ENCODE measurements around the gene PALLD. TPM values are rescaled to one million over a fixed set of nuclear protein-coding genes. Genes with fewer than 3 reads are reported as not detected.
A peak's percentile ranks its signal among the peaks of the same experiment; 100 is the strongest.

The PALLD gene
- total and polyA plus RNA-seq, 2 of the 8 experiments (the other 6 are each of a cell fraction or from before 2014, with no cell fraction given): 10.5 to 25.0 TPM

- no peak overlapping the region for H3K14ac ChIP-seq (ENCODE audit: insufficient read length)
- no peak overlapping the region for H3K9ac ChIP-seq (replicated peaks in 1 of 4; ENCODE audit: extremely low read depth in 1 of 4, low read depth in 3 of 4, low read length in 3 of 4)
- H3K56ac ChIP-seq (replicated peaks; ENCODE audit: insufficient read length, low read depth, low read length): no peak overlapping the region
- no peak for FAIRE-seq
- H4K5ac ChIP-seq (ENCODE audit: insufficient read length, low read depth, low read length): no peak overlapping the region
- H2AFZ ChIP-seq (ENCODE audit: low read length): no peak overlapping the region
- no peak overlapping the region for H2AK5ac ChIP-seq (ENCODE audit: low read depth, low read length)
- ChIA-PET POLR2A (ENCODE audit: partially characterized antibody) (no interaction called here), CTCF (ENCODE audit: partially characterized antibody) (interaction anchor here (0.6 to 0.9 kb wide), 2 partner anchors 30 to 126 kb away, joined by 3 read pairs; no protein-coding TSS in a partner anchor)
- H3K4me1 ChIP-seq (replicated peaks in 1 of 4; ENCODE audit: control insufficient read depth in 3 of 4, insufficient read depth in 4 of 4, low read length in 3 of 4): no peaks in the 10 kb centered on the region; a peak in 1 of 7 replicates
- H3K27ac ChIP-seq (ENCODE audit: low read depth, low read length): no peak overlapping the region
- DNase-seq (ENCODE audit: low read depth in 1 of 2, low spot score in 2 of 2): no peak
- no peak overlapping the region for H2BK15ac ChIP-seq (ENCODE audit: low read length)
- H4K20me1 ChIP-seq (replicated peaks in 1 of 2; ENCODE audit: control insufficient read depth in 1 of 2, insufficient read depth in 2 of 2, low read length in 2 of 2): peaks cover 0 to 4% of the 10 kb centered on the region in 2 experiments
- no peaks in the 10 kb centered on the region; the same call in 1 of the 2 replicates for H3K79me1 ChIP-seq (ENCODE audit: low read depth, low read length)
- H4K8ac ChIP-seq (ENCODE audit: extremely low read depth, insufficient read depth, low read length): peak overlapping the region; percentile 63
- no peak overlapping the region for H3K4ac ChIP-seq (replicated peaks; ENCODE audit: insufficient read length, low read depth, low read length)
- no peak overlapping the region for H2BK120ac ChIP-seq (replicated peaks; ENCODE audit: low read depth, low read length)
- H3K36me3 ChIP-seq (ENCODE audit: control insufficient read depth in 2 of 4, insufficient read depth in 4 of 4, low read length in 3 of 4): no peaks in the 10 kb centered on the region; a peak in 1 of 8 replicates
- no peak overlapping the region for H3K18ac ChIP-seq (ENCODE audit: extremely low read depth, low read length)
- H2BK20ac ChIP-seq (ENCODE audit: low read length): no peak overlapping the region
- H3K9me3 ChIP-seq (ENCODE audit: insufficient read depth in 2 of 2, low read depth in 1 of 2, low read length in 1 of 2): no peaks in the 10 kb centered on the region
- no peak overlapping the region for H3K4me3 ChIP-seq (ENCODE audit: extremely low read depth in 1 of 4, insufficient read depth in 2 of 4, low read depth in 3 of 4, low read length in 4 of 4)
- peaks cover 9% of the 10 kb centered on the region; the same call in 1 of the 2 replicates for H3K23me2 ChIP-seq (ENCODE audit: low read depth, low read length)
- 88% methylated on average over 11 of the region's 11 CpGs; no CpG with 5 or more reads in 1 of the 2 experiments for WGBS, 2 experiments (ENCODE audit: extremely low coverage in 1 of 2, insufficient coverage in 1 of 2, insufficient read length in 1 of 2, insufficient replicate concordance in 2 of 2, low coverage in 1 of 2, low lambda C conversion rate in 2 of 2, missing lambda C conversion rate in 1 of 2)
- no peak overlapping the region for H4K91ac ChIP-seq (replicated peaks; ENCODE audit: insufficient read length, low read length)
- H2BK5ac ChIP-seq (ENCODE audit: low read depth, low read length): no peak overlapping the region
- H3K23ac ChIP-seq (ENCODE audit: insufficient read length): no peak overlapping the region
- H3K4me2 ChIP-seq (ENCODE audit: insufficient read depth in 1 of 2, low read depth in 2 of 2, low read length in 2 of 2): no peak overlapping the region
- no peaks in the 10 kb centered on the region for H3K27me3 ChIP-seq (replicated peaks in 1 of 4; ENCODE audit: control insufficient read depth in 3 of 4, extremely low read depth in 1 of 4, insufficient read depth in 3 of 4, low read length in 3 of 4)
- no peaks in the 10 kb centered on the region for H3K79me2 ChIP-seq (ENCODE audit: control insufficient read depth in 1 of 2, insufficient read depth in 2 of 2, low read length in 2 of 2)
- no peak overlapping the region for H2BK12ac ChIP-seq (ENCODE audit: low read depth, low read length)
- TF ChIP-seq SUZ12 (IDR thresholded peaks at IDR 0.05; ENCODE audit: low read length): no peak
- no peak for TF ChIP-seq NRF1 (IDR thresholded peaks at IDR 0.05; ENCODE audit: low read depth, low read length)
- TF ChIP-seq HDAC6 (IDR thresholded peaks at IDR 0.05; ENCODE audit: low read depth, low read length): no peak
- no peak for TF ChIP-seq SP1 (IDR thresholded peaks at IDR 0.05; ENCODE audit: low read depth, low read length)
- TF ChIP-seq KDM1A (IDR thresholded peaks at IDR 0.05; ENCODE audit: borderline replicate concordance, low read length): no peak
- TF ChIP-seq SRF (IDR thresholded peaks at IDR 0.05; ENCODE audit: low read depth, low read length): no peak
- no peak for TF ChIP-seq BRCA1 (IDR thresholded peaks at IDR 0.05; ENCODE audit: low read depth, low read length)
- no peak for TF ChIP-seq SIX5 (IDR thresholded peaks at IDR 0.05; ENCODE audit: low read depth, low read length)
- TF ChIP-seq EP300 (IDR thresholded peaks at IDR 0.05; ENCODE audit: borderline replicate concordance in 1 of 2, low read depth in 2 of 2, low read length in 2 of 2): no peak
- no peak for TF ChIP-seq EZH2 (IDR thresholded peaks at IDR 0.05; ENCODE audit: low read depth, low read length, severe bottlenecking)
- no peak for TF ChIP-seq NANOG (IDR thresholded peaks at IDR 0.05; ENCODE audit: insufficient read depth, low read depth, low read length, poor library complexity, severe bottlenecking)
- no peak for TF ChIP-seq TBP (IDR thresholded peaks at IDR 0.05; ENCODE audit: low read depth, low read length)
- TF ChIP-seq TAF7 (optimal IDR thresholded peaks at IDR 0.05; ENCODE audit: borderline replicate concordance, low read depth, low read length): no peak
- no peak for TF ChIP-seq CEBPB (IDR thresholded peaks at IDR 0.05; ENCODE audit: low read depth, low read length)
- no peak for TF ChIP-seq TAF1 (IDR thresholded peaks at IDR 0.05; ENCODE audit: low read depth, low read length)
Measured at GRCh38 chr4:168677879-168678278, 181.0 kb downstream of the PALLD start.

Measured in H1 (cell line).